ENCODE measurements around the gene SERPINF2. TPM values are rescaled to one million over a fixed set of nuclear protein-coding genes. Genes with fewer than 3 reads are reported as not detected.
A peak's percentile ranks its signal among the peaks of the same experiment; 100 is the strongest.

Gene SERPINF2
- total RNA-seq, 2 experiments from 2014 or later = 0.16 to 0.31 TPM

DNA sequence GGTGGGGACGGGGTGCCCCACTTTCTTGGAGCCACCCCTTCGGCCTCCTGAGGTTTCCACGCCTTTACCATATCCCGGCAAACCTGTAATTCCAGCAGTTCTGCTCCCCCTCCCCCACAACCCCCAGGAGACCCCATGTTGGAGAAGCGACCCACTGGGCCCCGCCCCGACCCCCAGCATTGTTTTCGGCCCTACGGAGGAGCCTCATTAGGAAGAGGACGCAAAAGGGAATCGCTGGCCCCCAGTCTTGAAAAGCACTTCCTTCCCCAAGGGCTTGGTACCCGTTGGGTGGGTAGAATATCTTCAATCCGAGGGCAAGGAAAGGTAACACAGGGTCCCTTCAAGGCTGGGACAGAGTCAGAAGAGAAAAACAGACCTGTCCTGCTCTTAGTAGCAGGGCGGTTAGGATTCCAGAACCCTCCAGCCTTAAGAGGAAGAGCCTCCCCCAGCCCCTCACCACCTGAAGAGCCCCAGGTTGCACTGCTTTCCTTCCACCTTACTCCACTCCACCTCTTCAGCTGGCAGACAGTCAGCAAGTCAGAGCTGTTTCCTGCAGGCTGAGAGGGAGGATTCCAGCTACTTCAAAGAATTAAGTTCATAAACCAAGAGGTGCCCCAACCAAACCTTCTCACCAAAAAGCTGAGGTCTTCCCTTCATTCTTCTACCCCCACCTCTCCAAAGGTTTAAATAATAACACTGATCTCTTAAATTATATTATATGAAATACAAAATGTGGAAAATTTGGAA, 31.7 kb upstream of the SERPINF2 start:
- POLR2A ChIA-PET = interaction anchor here (0.9 kb wide), 1 partner anchor 17 kb away, joined by 3 read pairs; no protein-coding TSS in a partner anchor
- DNase-seq = no peak

DNA sequence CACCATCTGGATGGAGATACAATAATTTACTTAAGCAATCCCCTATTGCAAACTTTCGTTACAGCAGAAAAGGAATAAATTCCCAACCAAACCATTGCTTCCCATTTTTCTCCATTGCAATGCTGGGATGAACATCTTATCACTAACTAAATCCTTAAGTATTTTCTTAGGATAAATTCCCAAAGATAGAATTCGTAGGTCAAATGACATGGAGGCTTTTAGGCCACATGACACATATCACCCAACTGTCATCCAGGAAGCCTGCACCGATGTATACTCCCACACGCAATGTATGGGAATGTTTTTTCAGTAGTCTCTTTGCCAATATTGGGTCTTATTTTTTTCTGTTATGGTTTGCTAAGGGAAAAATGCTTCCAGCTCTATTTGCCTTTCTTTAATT, 30.9 kb upstream of the SERPINF2 start:
- POLR2A ChIA-PET = interaction anchor here (0.9 kb wide), 1 partner anchor 16 kb away, joined by 3 read pairs; no protein-coding TSS in a partner anchor
- Mint-ChIP-seq H3K27ac (no peak overlapping the region), H3K27me3 (ENCODE audit: low read depth) (peaks cover 25% of the 10 kb centered on the region), H3K36me3 (ENCODE audit: low read depth) (peaks cover 11% of the 10 kb centered on the region), H3K4me1 (ENCODE audit: low read depth) (peaks cover 27% of the 10 kb centered on the region), H3K4me3 (no peak overlapping the region), H3K9me3 (ENCODE audit: insufficient read depth) (no peaks in the 10 kb centered on the region)
- no peak for DNase-seq
- CTCF ChIA-PET = interaction anchor here (1.0 kb wide), 2 partner anchors 9 to 42 kb away, joined by 3 to 4 read pairs; no protein-coding TSS in a partner anchor
- no peak for ATAC-seq

More for the DNA sequence above, 31.7 kb upstream of the SERPINF2 start:
- Mint-ChIP-seq H3K27me3 (ENCODE audit: low read depth) (peaks cover 25% of the 10 kb centered on the region), H3K36me3 (ENCODE audit: low read depth) (peaks cover 11% of the 10 kb centered on the region), H3K4me3 (peak overlapping the region; percentile 28), H3K27ac (peak overlapping the region; percentile 49), H3K9me3 (ENCODE audit: insufficient read depth) (no peaks in the 10 kb centered on the region), H3K4me1 (ENCODE audit: low read depth) (peaks cover 27% of the 10 kb centered on the region)
- no peak for ATAC-seq
- CTCF ChIA-PET = interaction anchor here (1.0 kb wide), 2 partner anchors 10 to 41 kb away, joined by 3 to 4 read pairs; no protein-coding TSS in a partner anchor

DNA sequence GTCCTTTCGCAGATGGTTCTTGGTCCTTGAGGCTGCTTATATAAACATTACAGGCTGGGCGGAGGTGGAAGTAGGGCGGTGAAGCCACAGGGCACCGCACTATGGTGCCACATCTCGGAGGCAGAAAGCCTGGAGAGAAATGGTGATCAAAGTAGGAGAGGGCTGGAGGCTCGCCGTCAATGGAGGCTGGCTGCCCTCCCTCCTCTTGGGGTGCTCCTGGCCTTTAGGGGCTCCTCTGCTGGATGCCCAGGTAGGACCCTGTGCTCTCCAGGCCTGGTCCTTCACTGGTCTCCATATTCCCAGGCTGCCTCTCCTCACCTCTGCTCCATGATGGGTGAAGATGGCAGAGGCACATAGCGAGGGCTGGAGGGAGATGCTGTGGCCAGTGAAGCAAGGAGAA, 30.4 kb upstream of the SERPINF2 start:
- DNase-seq (no peak), ATAC-seq (no peak)
- CTCF ChIA-PET = interaction anchor here (1.0 kb wide), 1 partner anchor 153 kb away, joined by 3 read pairs; no protein-coding TSS in a partner anchor
- no peaks in the 10 kb centered on the region for H3K9me3 Mint-ChIP-seq (ENCODE audit: insufficient read depth)
- H3K27me3 Mint-ChIP-seq (ENCODE audit: low read depth) = peaks cover 23% of the 10 kb centered on the region
- H3K36me3 Mint-ChIP-seq (ENCODE audit: low read depth) = peaks cover 11% of the 10 kb centered on the region
- POLR2A ChIA-PET = no interaction called here
- no peak overlapping the region for H3K4me3 Mint-ChIP-seq
- peaks cover 29% of the 10 kb centered on the region for H3K4me1 Mint-ChIP-seq (ENCODE audit: low read depth)
- no peak overlapping the region for H3K27ac Mint-ChIP-seq

DNA sequence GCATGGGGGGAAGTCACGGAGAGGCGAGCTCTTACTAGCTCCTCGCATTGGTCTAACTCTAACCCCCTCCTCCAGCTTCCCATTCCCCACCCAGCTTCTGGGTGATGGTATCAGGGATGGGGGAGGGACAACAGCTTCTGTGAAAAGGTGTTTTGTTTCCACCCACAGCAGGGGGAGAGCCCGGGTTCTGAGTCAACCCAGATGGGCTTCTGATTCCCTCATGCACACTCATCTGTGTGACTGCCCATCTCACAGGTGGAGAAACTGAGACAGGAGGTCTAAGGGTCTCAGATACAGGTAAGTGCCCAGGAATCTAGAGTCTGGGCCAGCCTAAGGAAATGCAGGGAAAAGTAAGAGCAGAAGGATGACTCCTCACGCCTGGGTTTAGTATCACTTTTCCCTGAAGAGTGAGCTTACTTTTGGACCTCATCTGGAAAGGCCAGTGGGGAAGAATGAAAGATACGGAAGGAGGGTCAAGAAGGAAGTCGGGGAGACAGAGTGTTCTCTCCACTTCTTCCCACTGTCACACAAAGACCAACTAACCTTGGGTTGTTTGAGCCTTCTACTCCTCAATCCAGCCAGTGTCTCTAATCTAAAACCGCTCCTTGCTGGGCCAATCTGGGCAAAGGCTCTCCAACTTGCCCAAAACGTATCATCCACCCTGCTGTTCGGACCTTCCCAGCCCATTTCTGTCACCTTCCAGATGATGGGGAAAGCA, 29.4 kb upstream of the SERPINF2 start:
- CTCF ChIA-PET = interaction anchor here (0.7 to 2.6 kb wide), 7 partner anchors 8 to 157 kb away, joined by 3 to 10 read pairs (median 3); no protein-coding TSS in a partner anchor
- no peak for DNase-seq
- Mint-ChIP-seq H3K27me3 (ENCODE audit: low read depth) (peaks cover 18% of the 10 kb centered on the region), H3K36me3 (ENCODE audit: low read depth) (peaks cover 11% of the 10 kb centered on the region), H3K4me3 (no peak overlapping the region), H3K4me1 (ENCODE audit: low read depth) (peaks cover 38% of the 10 kb centered on the region), H3K27ac (no peak overlapping the region), H3K9me3 (ENCODE audit: insufficient read depth) (no peaks in the 10 kb centered on the region)
- POLR2A ChIA-PET = no interaction called here
- no peak for ATAC-seq

DNA sequence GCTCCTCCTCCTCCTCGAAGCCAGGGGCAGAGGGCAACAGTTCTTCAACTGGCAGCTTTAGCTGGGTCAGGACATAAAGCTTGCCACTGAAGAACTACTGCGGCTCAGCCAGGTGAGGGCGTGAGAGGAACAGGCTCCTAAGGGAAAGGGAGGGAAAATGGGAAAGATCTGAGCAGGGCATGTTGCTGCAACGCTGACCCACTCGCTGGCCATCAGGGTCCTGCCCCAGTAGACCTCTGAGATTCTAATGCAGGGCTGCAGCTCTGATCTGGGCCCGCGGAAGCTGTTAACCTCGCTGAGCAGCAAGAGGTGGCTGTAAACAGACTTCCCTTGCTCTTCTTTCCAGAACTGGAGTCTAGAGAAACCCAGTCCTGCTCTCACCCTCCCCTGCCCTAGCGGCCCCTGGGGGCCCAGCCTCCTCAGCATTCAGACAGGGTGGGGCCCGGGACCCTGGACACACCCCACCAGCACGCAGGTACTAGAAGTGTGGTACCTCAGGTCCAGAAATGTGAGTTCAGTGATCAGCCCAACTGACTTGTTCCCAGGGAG, 28.7 kb upstream of the SERPINF2 start:
- H3K36me3 Mint-ChIP-seq (ENCODE audit: low read depth) = peaks cover 11% of the 10 kb centered on the region
- peaks cover 15% of the 10 kb centered on the region for H3K27me3 Mint-ChIP-seq (ENCODE audit: low read depth)
- no peaks in the 10 kb centered on the region for H3K9me3 Mint-ChIP-seq (ENCODE audit: insufficient read depth)
- no peak for DNase-seq
- peak overlapping the region; percentile 34 for H3K4me3 Mint-ChIP-seq
- POLR2A ChIA-PET = interaction anchor here (0.6 kb wide), 1 partner anchor 9 kb away, joined by 4 read pairs; no protein-coding TSS in a partner anchor
- no peak for ATAC-seq
- peaks cover 41% of the 10 kb centered on the region for H3K4me1 Mint-ChIP-seq (ENCODE audit: low read depth)
- no peak overlapping the region for H3K27ac Mint-ChIP-seq
- CTCF ChIA-PET = interaction anchor here (1.1 to 2.6 kb wide), 4 partner anchors 41 to 157 kb away, joined by 3 to 10 read pairs (median 4); no protein-coding TSS in a partner anchor

DNA sequence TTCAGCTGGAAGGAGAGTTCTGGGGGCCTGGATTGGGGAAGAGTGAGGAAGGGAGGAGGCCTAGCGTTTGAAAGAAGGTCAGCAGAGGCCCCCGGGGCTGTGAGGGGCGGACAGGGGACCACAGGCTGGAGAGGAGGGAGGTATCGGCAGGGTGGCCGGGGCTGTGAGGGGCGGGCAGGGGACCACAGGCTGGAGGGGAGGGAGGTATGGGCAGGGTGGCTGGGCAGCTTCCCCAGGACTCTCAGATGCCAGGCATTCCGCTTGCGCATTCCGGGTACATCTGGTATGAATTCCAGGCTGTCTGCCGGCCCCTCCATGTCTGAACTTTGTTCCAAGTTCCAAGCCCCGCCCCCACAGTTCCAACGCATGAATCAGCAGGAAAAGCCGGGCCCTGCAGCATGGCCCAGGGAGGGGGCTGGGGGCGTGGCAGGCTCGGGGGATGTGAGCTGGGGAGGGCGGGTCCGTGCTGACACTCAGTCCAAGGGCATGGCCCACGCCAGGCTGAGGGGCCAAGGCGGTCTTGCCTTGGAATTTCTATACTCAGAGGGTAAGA, 28.2 kb upstream of the SERPINF2 start:
- ATAC-seq (no peak), DNase-seq (no peak)
- POLR2A ChIA-PET = interaction anchor here (0.6 to 0.7 kb wide), 2 partner anchors 9 to 199 kb away, joined by 3 to 4 read pairs; no protein-coding TSS in a partner anchor

DNA sequence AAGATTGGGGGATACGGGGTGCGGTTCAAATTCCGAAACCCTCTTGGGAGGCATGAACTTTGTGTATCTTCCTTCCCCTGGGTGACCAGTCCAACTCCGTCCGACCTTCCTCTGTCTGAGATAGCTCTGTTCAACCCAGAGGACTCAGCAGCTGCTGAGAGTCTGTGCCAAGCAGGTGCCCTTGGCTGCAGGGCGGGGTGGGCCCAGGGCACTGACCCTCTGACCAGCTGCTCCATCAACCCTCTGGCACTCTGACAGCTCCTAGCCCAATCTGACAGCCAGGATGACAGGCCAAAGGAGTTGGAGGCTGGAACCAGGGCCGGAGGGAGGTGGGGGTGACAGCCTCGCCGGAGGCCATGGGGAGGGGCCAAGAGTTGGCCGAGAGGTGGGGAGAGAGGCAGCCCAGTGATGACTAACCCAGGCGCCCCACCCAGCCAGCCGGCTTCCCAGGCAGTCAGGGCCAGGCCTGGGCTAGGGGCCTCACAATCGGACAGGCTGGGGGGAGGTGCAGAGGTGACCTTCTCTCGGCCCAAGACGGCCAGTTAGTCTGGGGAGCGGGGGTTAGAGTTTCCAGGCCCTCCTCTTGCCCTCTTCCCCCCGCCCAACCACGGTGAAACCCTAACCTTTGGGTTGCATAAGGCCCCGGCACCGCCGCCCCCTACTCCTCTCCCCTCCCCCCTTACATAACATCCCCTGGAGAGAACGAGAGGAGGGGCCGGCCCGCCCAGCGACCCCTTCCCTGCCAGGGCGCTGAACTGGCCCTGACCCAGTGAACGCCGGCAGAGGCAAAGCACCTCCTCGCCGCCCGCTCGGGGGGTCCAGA, 27.5 kb upstream of the SERPINF2 start:
- H3K27ac Mint-ChIP-seq = peak overlapping the region; percentile 52
- CTCF ChIA-PET = interaction anchor here (1.3 to 2.6 kb wide), 3 partner anchors 46 to 155 kb away, joined by 5 to 16 read pairs (median 10); no protein-coding TSS in a partner anchor
- H3K4me3 Mint-ChIP-seq = peak overlapping the region; percentile 95
- POLR2A ChIA-PET = interaction anchor here (0.7 to 3.0 kb wide), 4 partner anchors 10 to 200 kb away, joined by 3 to 16 read pairs (median 9); partner anchors contain the start of genes RPA1, SMYD4 and WDR81
- peaks cover 41% of the 10 kb centered on the region for H3K4me1 Mint-ChIP-seq (ENCODE audit: low read depth)
- no peaks in the 10 kb centered on the region for H3K9me3 Mint-ChIP-seq (ENCODE audit: insufficient read depth)
- ATAC-seq = no peak
- peak; percentile 58 for DNase-seq
- H3K27me3 Mint-ChIP-seq (ENCODE audit: low read depth) = peaks cover 15% of the 10 kb centered on the region
- peaks cover 11% of the 10 kb centered on the region for H3K36me3 Mint-ChIP-seq (ENCODE audit: low read depth)

More for the DNA sequence above, 28.2 kb upstream of the SERPINF2 start:
- H3K27ac Mint-ChIP-seq = no peak overlapping the region
- H3K9me3 Mint-ChIP-seq (ENCODE audit: insufficient read depth) = no peaks in the 10 kb centered on the region
- peak overlapping the region; percentile 95 for H3K4me3 Mint-ChIP-seq
- CTCF ChIA-PET = interaction anchor here (1.1 to 2.6 kb wide), 2 partner anchors 45 to 109 kb away, joined by 3 to 10 read pairs; no protein-coding TSS in a partner anchor
- peaks cover 15% of the 10 kb centered on the region for H3K27me3 Mint-ChIP-seq (ENCODE audit: low read depth)
- peaks cover 11% of the 10 kb centered on the region for H3K36me3 Mint-ChIP-seq (ENCODE audit: low read depth)
- H3K4me1 Mint-ChIP-seq (ENCODE audit: low read depth) = peaks cover 41% of the 10 kb centered on the region

DNA sequence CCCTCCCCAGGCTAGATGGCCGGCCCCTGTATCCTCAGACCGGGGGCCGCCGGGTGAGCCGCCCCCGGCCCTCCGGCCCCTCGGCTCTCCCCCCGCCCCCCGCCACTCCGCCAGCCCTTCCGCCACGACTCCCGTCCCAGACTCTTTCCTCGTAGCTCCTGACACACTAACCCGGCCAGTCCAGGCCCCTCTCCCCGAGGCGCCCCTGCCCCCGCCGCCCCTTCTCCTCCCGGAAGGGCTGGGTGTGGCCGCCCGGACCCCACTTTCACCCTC, 26.9 kb upstream of the SERPINF2 start:
- POLR2A ChIA-PET = interaction anchor here (1.0 to 3.0 kb wide), 3 partner anchors 9 to 114 kb away, joined by 5 to 16 read pairs (median 13); partner anchors contain the start of genes RPA1, SMYD4 and WDR81
- DNase-seq = no peak
- H3K4me3 Mint-ChIP-seq = peak overlapping the region; percentile 95
- peaks cover 39% of the 10 kb centered on the region for H3K4me1 Mint-ChIP-seq (ENCODE audit: low read depth)
- peaks cover 11% of the 10 kb centered on the region for H3K36me3 Mint-ChIP-seq (ENCODE audit: low read depth)
- CTCF ChIA-PET = interaction anchor here (1.0 to 2.3 kb wide), 5 partner anchors 67 to 339 kb away, joined by 3 to 18 read pairs (median 8); partner anchors contain the start of genes HIC1, RILP and SMYD4
- H3K9me3 Mint-ChIP-seq (ENCODE audit: insufficient read depth) = no peaks in the 10 kb centered on the region
- peaks cover 9% of the 10 kb centered on the region for H3K27me3 Mint-ChIP-seq (ENCODE audit: low read depth)
- no peak for ATAC-seq
- peak overlapping the region; percentile 85 for H3K27ac Mint-ChIP-seq

DNA sequence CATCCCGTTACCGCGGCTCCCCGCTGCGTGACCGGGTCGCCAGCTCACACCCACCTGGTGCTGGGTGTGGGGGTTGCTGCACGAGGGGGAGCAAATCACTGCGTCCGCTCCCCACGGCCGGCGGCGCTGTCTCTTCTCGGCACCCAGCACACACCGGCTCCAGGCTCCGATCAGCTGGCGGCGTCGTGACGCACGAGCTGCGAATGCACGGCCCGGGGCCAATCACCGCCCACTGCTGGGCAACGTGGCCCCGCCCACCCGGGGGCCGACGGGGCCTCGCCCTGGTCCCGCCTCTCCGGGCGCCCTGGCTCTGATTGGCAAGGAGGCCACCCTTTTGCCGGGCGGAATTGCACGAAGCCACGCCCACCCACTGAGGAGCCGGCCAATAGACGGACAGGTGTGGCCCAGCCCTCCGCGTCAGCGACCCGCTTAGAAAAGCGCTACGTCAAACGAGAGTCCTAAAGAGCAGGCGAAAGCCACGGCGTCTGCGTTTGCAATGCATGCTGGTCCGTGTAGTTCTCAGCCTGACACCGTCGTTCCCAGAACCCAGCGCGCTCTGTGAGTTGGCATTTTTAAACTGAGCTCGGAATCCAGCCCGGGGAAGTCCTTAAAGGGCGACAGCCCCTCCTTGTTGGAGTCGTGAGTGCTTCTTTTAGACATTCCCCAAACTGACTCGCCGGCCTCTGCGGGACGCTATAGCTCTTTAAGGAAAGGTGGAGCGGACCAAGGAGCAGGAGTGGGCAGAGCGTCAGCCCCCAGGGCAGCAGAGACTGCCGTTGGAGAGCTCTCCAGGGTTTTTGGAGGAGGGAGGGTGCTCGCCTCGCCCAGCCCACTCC, 26.4 kb upstream of the SERPINF2 start:
- DNase-seq = peak; percentile 100
- Mint-ChIP-seq H3K4me3 (peak overlapping the region; percentile 95), H3K4me1 (ENCODE audit: low read depth) (peaks cover 37% of the 10 kb centered on the region), H3K27ac (peak overlapping the region; percentile 95), H3K36me3 (ENCODE audit: low read depth) (peaks cover 11% of the 10 kb centered on the region), H3K9me3 (ENCODE audit: insufficient read depth) (no peaks in the 10 kb centered on the region), H3K27me3 (ENCODE audit: low read depth) (peaks cover 6% of the 10 kb centered on the region)
- ATAC-seq = peak; percentile 86
- ChIA-PET POLR2A (interaction anchor here (0.5 to 3.0 kb wide), 16 partner anchors 9 to 532 kb away, joined by 3 to 16 read pairs (median 4); partner anchors contain the start of genes HIC1, PRPF8, RPA1 and SMYD4), CTCF (interaction anchor here (0.6 to 2.3 kb wide), 22 partner anchors 9 to 529 kb away, joined by 3 to 18 read pairs (median 5); partner anchors contain the start of genes HIC1, RILP, SERPINF1 and SMYD4)
